Duodenal mucosa (tissue), 2 donors: ENCODE results near the gene RIPOR3.
A peak's percentile ranks its signal among the peaks of the same experiment; 100 is the strongest.

Source experiments
- H3K27ac ChIP-seq: one replicate; pipeline ENCODE4 v1.7.0; 2013; ENCODE audit warnings: low read depth, low read length
- H3K27me3 ChIP-seq, 2 donors: one replicate each; pipeline ENCODE4 v1.7.0; 2013; ENCODE audit warnings: low read length in 2 of 2, control low read depth in 1 of 2; ENCODE audit not compliant: insufficient read depth in 2 of 2, control insufficient read depth in 1 of 2
- H3K36me3 ChIP-seq, 2 donors: one replicate each; pipeline ENCODE4 v1.7.0; 2013; ENCODE audit warnings: low read length in 2 of 2, control low read depth in 1 of 2; ENCODE audit not compliant: insufficient read depth in 2 of 2, control insufficient read depth in 1 of 2
- H3K4me1 ChIP-seq, 2 donors: one replicate each; pipeline ENCODE4 v1.7.0; 2013; ENCODE audit warnings: low read length in 2 of 2, control low read depth in 1 of 2; ENCODE audit not compliant: insufficient read depth in 2 of 2, control insufficient read depth in 1 of 2
- H3K4me3 ChIP-seq, 2 donors: one replicate each; pipeline ENCODE4 v1.7.0; 2013; ENCODE audit warnings: low read length in 2 of 2, low read depth in 1 of 2
- H3K9ac ChIP-seq, 2 donors: one replicate each; pipeline ENCODE4 v1.7.0; 2013; ENCODE audit warnings: low read length in 2 of 2, low read depth in 1 of 2
- H3K9me3 ChIP-seq, 2 donors: one replicate each; pipeline ENCODE4 v1.7.0; 2013; ENCODE audit warnings: low read length in 2 of 2, control low read depth in 1 of 2; ENCODE audit not compliant: control insufficient read depth in 1 of 2

Gene RIPOR3

GRCh38 chr20:50730765-50731054 lies 39.4 kb upstream of the RIPOR3 start:
- Histone ChIP-seq H3K36me3 (no peaks in the 10 kb centered on the region), H3K27me3 (no peaks in the 10 kb centered on the region), H3K4me3 (peak overlapping the region; percentile 65 to 70), H3K27ac (peak overlapping the region; percentile 60), H3K4me1 (peaks cover 42 to 45% of the 10 kb centered on the region in 2 donors), H3K9me3 (no peaks in the 10 kb centered on the region), H3K9ac (peak overlapping the region; percentile 69 to 78)

GRCh38 chr20:50729901-50730764 lies 38.8 kb upstream of the RIPOR3 start:
- H3K9ac ChIP-seq: peak overlapping the region; percentile 69 to 78
- peak overlapping the region; percentile 81 for H3K27ac ChIP-seq
- peak overlapping the region; percentile 65 to 70 for H3K4me3 ChIP-seq
- H3K27me3 ChIP-seq: no peaks in the 10 kb centered on the region
- H3K4me1 ChIP-seq: peaks cover 36 to 42% of the 10 kb centered on the region in 2 donors
- no peaks in the 10 kb centered on the region for H3K36me3 ChIP-seq
- H3K9me3 ChIP-seq: no peaks in the 10 kb centered on the region

GRCh38 chr20:50728981-50729874 lies 37.9 kb upstream of the RIPOR3 start:
- H3K27ac ChIP-seq: peak overlapping the region; percentile 81
- H3K9me3 ChIP-seq: no peaks in the 10 kb centered on the region
- H3K4me1 ChIP-seq: peaks cover 41 to 42% of the 10 kb centered on the region in 2 donors
- peak overlapping the region; percentile 51 to 69 for H3K9ac ChIP-seq
- no peaks in the 10 kb centered on the region for H3K36me3 ChIP-seq
- H3K4me3 ChIP-seq: peak overlapping the region in 1 of 2 donors; percentile 15
- H3K27me3 ChIP-seq: no peaks in the 10 kb centered on the region

- Histone ChIP-seq H3K27ac (peak overlapping the region; percentile 81), H3K36me3 (no peaks in the 10 kb centered on the region), H3K9me3 (no peaks in the 10 kb centered on the region), H3K27me3 (no peaks in the 10 kb centered on the region), H3K4me3 (no peak overlapping the region), H3K9ac (peak overlapping the region; percentile 30 to 51), H3K4me1 (peaks cover 41 to 42% of the 10 kb centered on the region in 2 donors)
Observed at GRCh38 chr20:50728486-50728980, 37.2 kb upstream of the RIPOR3 start.

- Histone ChIP-seq H3K36me3 (no peaks in the 10 kb centered on the region), H3K27me3 (no peaks in the 10 kb centered on the region), H3K9me3 (no peaks in the 10 kb centered on the region), H3K9ac (peak overlapping the region in 1 of 2 donors; percentile 30), H3K4me3 (no peak overlapping the region), H3K4me1 (peaks cover 41 to 42% of the 10 kb centered on the region in 2 donors), H3K27ac (peak overlapping the region; percentile 81)
Observed at GRCh38 chr20:50727792-50728485, 36.6 kb upstream of the RIPOR3 start.

- no peaks in the 10 kb centered on the region for H3K36me3 ChIP-seq
- no peaks in the 10 kb centered on the region for H3K27me3 ChIP-seq
- H3K9me3 ChIP-seq: no peaks in the 10 kb centered on the region
- H3K4me3 ChIP-seq: no peak overlapping the region
- H3K27ac ChIP-seq: no peak overlapping the region
- peaks cover 36 to 38% of the 10 kb centered on the region in 2 donors for H3K4me1 ChIP-seq
- no peak overlapping the region for H3K9ac ChIP-seq
Observed at GRCh38 chr20:50726955-50727791, 35.8 kb upstream of the RIPOR3 start.

- no peaks in the 10 kb centered on the region for H3K27me3 ChIP-seq
- no peak overlapping the region for H3K9ac ChIP-seq
- no peaks in the 10 kb centered on the region for H3K36me3 ChIP-seq
- peaks cover 35 to 36% of the 10 kb centered on the region in 2 donors for H3K4me1 ChIP-seq
- no peak overlapping the region for H3K4me3 ChIP-seq
- H3K9me3 ChIP-seq: no peaks in the 10 kb centered on the region
- no peak overlapping the region for H3K27ac ChIP-seq
Observed at GRCh38 chr20:50725724-50726005, 34.3 kb upstream of the RIPOR3 start.

GRCh38 chr20:50724851-50725723 lies 33.7 kb upstream of the RIPOR3 start:
- Histone ChIP-seq H3K4me3 (no peak overlapping the region), H3K27ac (no peak overlapping the region), H3K9me3 (no peaks in the 10 kb centered on the region), H3K4me1 (peaks cover 29 to 32% of the 10 kb centered on the region in 2 donors), H3K27me3 (no peaks in the 10 kb centered on the region), H3K9ac (no peak overlapping the region), H3K36me3 (no peaks in the 10 kb centered on the region)
